HL-60 (cell line): ENCODE data around the gene ABCA7.

Experiments used
- DNase-seq, 2 experiments: peaks; one replicate each; pipeline ENCODE4 v3.0.0-alpha.2; 2010 to 2020; ENCODE audit warnings: low read depth in 1 of 2, low spot score in 1 of 2
- H3K27ac ChIP-seq: fragments of 250-450 bp; sonication (Bioruptor Pico); replicated peaks from 2 replicates; pipeline ENCODE4 v1.5.1; 2020; ENCODE audit warnings: mild to moderate bottlenecking, moderate library complexity
- H3K27me3 ChIP-seq: fragments of 250-450 bp; sonication (Bioruptor Pico); 2 replicates; pipeline ENCODE4 v1.5.1; 2021; ENCODE audit warnings: mild to moderate bottlenecking, moderate library complexity; ENCODE audit not compliant: insufficient read depth, poor library complexity, severe bottlenecking
- H3K4me3 ChIP-seq: replicated peaks from 2 replicates; pipeline ENCODE4 v1.5.1; 2011; ENCODE audit warnings: mild to moderate bottlenecking, control low read depth, low read length; ENCODE audit not compliant: insufficient read depth
- CTCF ChIP-seq: IDR thresholded peaks from one replicate; pipeline ENCODE4 v1.5.1; 2011; ENCODE audit warnings: low read length, control low read depth, inconsistent platforms; ENCODE audit not compliant: insufficient read depth
- GABPA ChIP-seq: IDR thresholded peaks from 2 replicates; pipeline ENCODE4 v1.6.1; 2012; ENCODE audit warnings: low read depth
- POLR2AphosphoS5 ChIP-seq: IDR thresholded peaks from 2 replicates; pipeline ENCODE4 v1.6.1; 2012; ENCODE audit warnings: low read depth
- REST ChIP-seq: IDR thresholded peaks from 2 replicates; pipeline ENCODE4 v1.6.1; 2012; ENCODE audit warnings: low read depth; ENCODE audit not compliant: insufficient replicate concordance
- SPI1 ChIP-seq: IDR thresholded peaks from 2 replicates; pipeline ENCODE4 v1.6.1; 2012; ENCODE audit warnings: low read depth, mild to moderate bottlenecking, borderline replicate concordance

The ABCA7 gene

GRCh38 chr19:1093330-1093729, 53.4 kb downstream of the ABCA7 start:
- H3K27me3 ChIP-seq: no peaks in the 10 kb centered on the region
- TF ChIP-seq SPI1: no peak
- no peak for TF ChIP-seq CTCF
- TF ChIP-seq GABPA: no peak
- TF ChIP-seq POLR2AphosphoS5: no peak
- no peak for TF ChIP-seq REST
- H3K27ac ChIP-seq: peak overlapping the region; percentile 72
- H3K4me3 ChIP-seq: no peak overlapping the region
- no peak for DNase-seq

GRCh38 chr19:1093811-1094553, 54.1 kb downstream of the ABCA7 start:
- Histone ChIP-seq H3K27me3 (no peaks in the 10 kb centered on the region), H3K4me3 (peak overlapping the region; percentile 85), H3K27ac (peak overlapping the region; percentile 72)
- no peak for DNase-seq
- TF ChIP-seq SPI1 (no peak), REST (no peak), CTCF (no peak), POLR2AphosphoS5 (no peak), GABPA (no peak)

GRCh38 chr19:1094655-1094977, 54.7 kb downstream of the ABCA7 start:
- Histone ChIP-seq H3K4me3 (peak overlapping the region; percentile 85), H3K27ac (peak overlapping the region; percentile 72), H3K27me3 (no peaks in the 10 kb centered on the region)
- no peak for DNase-seq
- TF ChIP-seq REST (no peak), SPI1 (no peak), CTCF (no peak), POLR2AphosphoS5 (no peak), GABPA (no peak)
